H1 (cell line): ENCODE data around the gene TSHB. TPM values are rescaled to one million over a fixed set of nuclear protein-coding genes. Genes with fewer than 3 reads are reported as not detected.

Experiments used
- CTCF ChIA-PET: fragments of 300-600 bp; sonication (Branson Sonifier 250); formaldehyde crosslinking; loops from one replicate; lab custom pipeline; 2021; ENCODE audit not compliant: partially characterized antibody; lab: Charles Lee
- POLR2A ChIA-PET: fragments of 300-600 bp; sonication (Branson Sonifier 250); formaldehyde crosslinking; loops from one replicate; lab custom pipeline; 2021; ENCODE audit warnings: inconsistent platforms; ENCODE audit not compliant: partially characterized antibody; lab: Charles Lee
- DNase-seq, 2 experiments: peaks; one replicate each; pipeline versions ENCODE4 v3.0.0 to v3.0.0-alpha.2; 2010 to 2022; ENCODE audit warnings: low spot score in 2 of 2, low read depth in 1 of 2, mixed read lengths in 1 of 2
- FAIRE-seq: peaks from 2 replicates; lab custom pipeline; 2011; peaks lifted over from hg19 to GRCh38; lab: Jason Lieb, UNC
- H2AFZ ChIP-seq: 2 replicates; pipeline ENCODE4 v1.8.1; 2012; ENCODE audit warnings: low read length, inconsistent platforms
- H2AK5ac ChIP-seq: 2 replicates; pipeline ENCODE4 v1.6.1; 2013; ENCODE audit warnings: low read depth, low read length
- H2BK120ac ChIP-seq: replicated peaks from 2 replicates; pipeline ENCODE3; 2013; ENCODE audit warnings: low read depth, low read length, inconsistent platforms
- H2BK12ac ChIP-seq: 2 replicates; pipeline ENCODE4 v1.6.1; 2013; ENCODE audit warnings: low read depth, low read length
- H2BK15ac ChIP-seq: 2 replicates; pipeline ENCODE4 v1.6.1; 2013; ENCODE audit warnings: low read length
- H2BK20ac ChIP-seq: 2 replicates; pipeline ENCODE4 v1.6.1; 2013; ENCODE audit warnings: low read length
- H2BK5ac ChIP-seq: 2 replicates; pipeline ENCODE4 v1.6.1; 2013; ENCODE audit warnings: low read depth, low read length
- H3K14ac ChIP-seq: 2 replicates; pipeline ENCODE4 v1.6.1; 2013; ENCODE audit warnings: inconsistent platforms; ENCODE audit not compliant: insufficient read length
- H3K18ac ChIP-seq: 2 replicates; pipeline ENCODE4 v1.6.1; 2013; ENCODE audit warnings: low read length; ENCODE audit errors: extremely low read depth
- H3K23ac ChIP-seq: 2 replicates; pipeline ENCODE4 v1.6.1; 2013; ENCODE audit warnings: inconsistent platforms; ENCODE audit not compliant: insufficient read length
- H3K23me2 ChIP-seq: 2 replicates; pipeline ENCODE4 v1.6.1; 2013; ENCODE audit warnings: low read depth, low read length
- H3K27ac ChIP-seq: 2 replicates; pipeline ENCODE4 v1.6.1; 2011; ENCODE audit warnings: low read depth, low read length, inconsistent platforms
- H3K27me3 ChIP-seq, 4 experiments: replicated peaks in 1 of 4; 1 replicate in 1 of 4; 2 replicates in 3 of 4; pipeline versions ENCODE4 v1.6.1 to v1.8.1; 2011 to 2013; ENCODE audit warnings: low read length in 3 of 4, mild to moderate bottlenecking in 3 of 4, inconsistent platforms in 2 of 4, mixed read lengths in 2 of 4, moderate library complexity in 1 of 4; ENCODE audit not compliant: control insufficient read depth in 3 of 4, insufficient read depth in 3 of 4; ENCODE audit errors: extremely low read depth in 1 of 4
- H3K36me3 ChIP-seq, 4 experiments: 2 replicates each; pipeline versions ENCODE4 v1.6.1 to v1.8.1; 2011 to 2013; ENCODE audit warnings: mild to moderate bottlenecking in 4 of 4, low read length in 3 of 4, moderate library complexity in 2 of 4, control low read depth in 1 of 4, inconsistent platforms in 1 of 4; ENCODE audit not compliant: insufficient read depth in 4 of 4, control insufficient read depth in 2 of 4
- H3K4ac ChIP-seq: replicated peaks from 2 replicates; pipeline ENCODE3; 2013; ENCODE audit warnings: low read length, low read depth, mixed read lengths, inconsistent platforms; ENCODE audit not compliant: insufficient read length
- H3K4me1 ChIP-seq, 4 experiments: replicated peaks in 1 of 4; 1 replicate in 1 of 4; 2 replicates in 3 of 4; pipeline versions ENCODE4 v1.6.1 to v1.8.1; 2011 to 2013; ENCODE audit warnings: low read length in 3 of 4, inconsistent platforms in 2 of 4, mixed read lengths in 1 of 4; ENCODE audit not compliant: insufficient read depth in 4 of 4, control insufficient read depth in 3 of 4
- H3K4me2 ChIP-seq, 2 experiments: 2 replicates each; pipeline versions ENCODE4 v1.6.1 to v1.8.1; 2011 to 2013; ENCODE audit warnings: low read depth in 2 of 2, low read length in 2 of 2, control low read depth in 1 of 2, inconsistent platforms in 1 of 2, mild to moderate bottlenecking in 1 of 2; ENCODE audit not compliant: insufficient read depth in 1 of 2
- H3K4me3 ChIP-seq, 4 experiments: fragments of 200-600, 300-600 bp in 1 of 4; sonication (generic), shearing (Covaris generic), sonication (Bioruptor Twin) in 1 of 4; 2 replicates each; pipeline versions ENCODE4 v1.5.1 to v1.8.1; 2011 to 2016; ENCODE audit warnings: low read length in 4 of 4, low read depth in 3 of 4, control low read depth in 2 of 4, inconsistent platforms in 2 of 4, mild to moderate bottlenecking in 2 of 4, mixed read lengths in 1 of 4, moderate library complexity in 1 of 4; ENCODE audit not compliant: insufficient read depth in 2 of 4; ENCODE audit errors: extremely low read depth in 1 of 4
- H3K56ac ChIP-seq: replicated peaks from 2 replicates; pipeline ENCODE3; 2013; ENCODE audit warnings: low read depth, mild to moderate bottlenecking, mixed read lengths, low read length, inconsistent platforms; ENCODE audit not compliant: insufficient read length
- H3K79me1 ChIP-seq: 2 replicates; pipeline ENCODE4 v1.6.1; 2013; ENCODE audit warnings: low read depth, low read length, control low read depth
- H3K79me2 ChIP-seq, 2 experiments: 2 replicates each; pipeline versions ENCODE4 v1.6.1 to v1.8.1; 2012 to 2013; ENCODE audit warnings: low read length in 2 of 2, mild to moderate bottlenecking in 2 of 2, inconsistent platforms in 1 of 2; ENCODE audit not compliant: insufficient read depth in 2 of 2, control insufficient read depth in 1 of 2
- H3K9ac ChIP-seq, 4 experiments: replicated peaks in 1 of 4; 1 replicate in 1 of 4; 2 replicates in 3 of 4; pipeline versions ENCODE4 v1.6.1 to v1.8.1; 2011 to 2013; ENCODE audit warnings: low read depth in 3 of 4, low read length in 3 of 4, control low read depth in 2 of 4, mild to moderate bottlenecking in 2 of 4, moderate library complexity in 2 of 4, inconsistent platforms in 1 of 4; ENCODE audit errors: extremely low read depth in 1 of 4
- H3K9me3 ChIP-seq, 2 experiments: 2 replicates each; pipeline versions ENCODE4 v1.6.1 to v1.8.1; 2012 to 2013; ENCODE audit warnings: mild to moderate bottlenecking in 2 of 2, moderate library complexity in 2 of 2, control low read depth in 1 of 2, inconsistent platforms in 1 of 2, low read depth in 1 of 2, low read length in 1 of 2, mixed read lengths in 1 of 2; ENCODE audit not compliant: insufficient read depth in 2 of 2
- H4K20me1 ChIP-seq, 2 experiments: replicated peaks in 1 of 2; 2 replicates each; pipeline versions ENCODE3 to v1.8.1; 2011 to 2013; ENCODE audit warnings: inconsistent platforms in 2 of 2, low read length in 2 of 2, mild to moderate bottlenecking in 1 of 2; ENCODE audit not compliant: insufficient read depth in 2 of 2, control insufficient read depth in 1 of 2
- H4K5ac ChIP-seq: 2 replicates; pipeline ENCODE4 v1.6.1; 2013; ENCODE audit warnings: low read length, low read depth, mixed read lengths, inconsistent platforms; ENCODE audit not compliant: insufficient read length
- H4K8ac ChIP-seq: 2 replicates; pipeline ENCODE4 v1.8.0; 2013; ENCODE audit warnings: mild to moderate bottlenecking, moderate library complexity, low read length, inconsistent platforms; ENCODE audit not compliant: insufficient read depth; ENCODE audit errors: extremely low read depth
- H4K91ac ChIP-seq: replicated peaks from 2 replicates; pipeline ENCODE3; 2013; ENCODE audit warnings: low read length, mixed read lengths, inconsistent platforms; ENCODE audit not compliant: insufficient read length
- BRCA1 ChIP-seq: IDR thresholded peaks from 2 replicates; pipeline ENCODE4 v1.6.1; 2012; ENCODE audit warnings: low read depth, low read length, improper control_type of control experiment
- EGR1 ChIP-seq: IDR thresholded peaks from 2 replicates; pipeline ENCODE4 v1.6.1; 2011; ENCODE audit warnings: low read depth, low read length, borderline replicate concordance
- GTF2F1 ChIP-seq: IDR thresholded peaks from 2 replicates; pipeline ENCODE4 v1.6.1; 2012; ENCODE audit warnings: low read depth, low read length, improper control_type of control experiment, borderline replicate concordance
- SP1 ChIP-seq: IDR thresholded peaks from 2 replicates; pipeline ENCODE4 v1.6.1; 2011; ENCODE audit warnings: low read depth, low read length
- SP2 ChIP-seq: IDR thresholded peaks from 2 replicates; pipeline ENCODE4 v1.6.1; 2012; ENCODE audit warnings: mild to moderate bottlenecking, low read length, inconsistent platforms
- SP4 ChIP-seq: IDR thresholded peaks from 2 replicates; pipeline ENCODE4 v1.6.1; 2012; ENCODE audit warnings: low read length, inconsistent platforms
- SRF ChIP-seq: IDR thresholded peaks from 2 replicates; pipeline ENCODE4 v1.6.1; 2011; ENCODE audit warnings: mild to moderate bottlenecking, low read depth, low read length, moderate library complexity
- WGBS, 2 experiments: shearing (Covaris generic) in 1 of 2; methylation state at CpG; one replicate each; pipeline versions ENCODE4 v1.1.6 to v1.1.7; 2013 to 2015; ENCODE audit warnings: low lambda C conversion rate in 2 of 2, mixed read lengths in 2 of 2, inconsistent platforms in 1 of 2, low coverage in 1 of 2, missing lambda C conversion rate in 1 of 2; ENCODE audit not compliant: insufficient replicate concordance in 2 of 2, insufficient coverage in 1 of 2, insufficient read length in 1 of 2; ENCODE audit errors: extremely low coverage in 1 of 2, missing lambda C conversion rate in 1 of 2; 5-methylcytosine and 5-hydroxymethylcytosine counted together
- polyA plus RNA-seq, 7 experiments: library from polyadenylated mRNA; depleted of rRNA in 3 of 7; stranded (reverse) in 5 of 7; unstranded in 2 of 7; fragments of >200 nt in 5 of 7; fragments of 200-250 nt in 2 of 7; gene quantifications; 1 replicate in 5 of 7; 2 replicates in 1 of 7; 4 replicates in 1 of 7; pipeline versions ENCODE4 v1.2.1 to v1.2.3, GENCODE V29; 2011 to 2013; ENCODE audit warnings: missing spikeins in 2 of 7, mixed read lengths in 2 of 7
- total RNA-seq: library from RNA; stranded (reverse); fragmentation: NEBNext Ultra II Directional; extraction: Animal tissue kit (Norgen Biotek cat#: 25700); gene quantifications from 2 replicates; pipeline ENCODE4 v1.2.1, GENCODE V29; 2021
- TF ChIP-seq, protein P1 (sequence below): IDR thresholded peaks from 2 replicates; pipeline ENCODE4 v1.6.1; 2012; ENCODE audit warnings: low read length, inconsistent platforms
- TF ChIP-seq, protein P2 (sequence below), 3 experiments: IDR thresholded peaks; 1 replicate in 2 of 3; 2 replicates in 1 of 3; pipeline versions ENCODE4 v1.5.1 to v1.6.1; 2011; ENCODE audit warnings: low read length in 3 of 3, mild to moderate bottlenecking in 3 of 3, inconsistent platforms in 2 of 3, low read depth in 1 of 3, moderate library complexity in 1 of 3; ENCODE audit not compliant: insufficient read depth in 1 of 3; ENCODE audit errors: control extremely low read depth in 1 of 3

TSHB gene
- total and polyA plus RNA-seq, 2 of the 8 experiments (the other 6 are each of a cell fraction or from before 2014, with no cell fraction given): not detected

DNA sequence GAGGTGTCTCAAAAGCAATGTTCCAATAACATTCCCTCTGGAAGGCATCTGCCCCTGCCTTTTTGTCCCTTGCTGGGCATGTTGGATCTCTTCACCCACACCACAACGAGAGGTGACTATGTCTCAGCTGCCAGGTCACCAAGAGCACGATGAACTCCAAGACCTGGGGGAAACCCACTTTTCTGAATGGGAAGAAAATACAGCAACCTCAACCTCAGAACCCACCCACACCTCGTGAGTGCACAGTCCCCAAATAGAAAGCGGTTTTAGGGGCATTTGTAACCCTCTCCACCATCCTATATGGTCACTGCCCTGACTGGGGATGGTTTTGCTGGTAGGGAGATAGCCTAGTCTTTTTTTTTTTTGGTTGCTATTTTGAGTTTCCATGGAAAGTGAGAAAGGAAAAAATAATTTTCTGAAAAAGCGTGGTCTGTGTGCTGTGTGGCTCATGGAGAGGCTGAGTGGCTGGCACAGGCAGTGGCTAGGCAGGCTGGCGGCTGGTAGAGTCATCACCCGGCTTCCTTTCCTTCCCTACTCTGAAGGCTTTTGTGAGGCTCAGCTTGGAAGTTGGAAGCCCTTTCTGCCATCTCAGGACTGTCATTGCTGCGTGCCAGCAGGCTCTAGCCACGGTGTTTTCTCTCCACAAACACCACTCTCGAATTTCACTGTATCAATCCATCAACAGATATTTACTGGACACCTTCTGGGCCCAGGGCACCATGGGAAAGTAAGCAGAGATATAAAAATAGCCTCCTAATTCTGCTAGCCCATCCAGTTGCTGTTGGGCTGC is 43.9 kb downstream of the TSHB start:
- POLR2A ChIA-PET: no interaction called here
- Histone ChIP-seq H3K4ac (no peak overlapping the region), H3K27ac (no peak overlapping the region), H2BK5ac (no peak overlapping the region), H2AFZ (no peak overlapping the region), H2BK15ac (no peak overlapping the region), H3K18ac (no peak overlapping the region), H4K8ac (no peak overlapping the region), H3K4me3 (no peak overlapping the region), H3K23ac (no peak overlapping the region), H3K23me2 (no peaks in the 10 kb centered on the region), H3K4me1 (no peaks in the 10 kb centered on the region; a peak in 1 of 7 replicates), H2BK120ac (no peak overlapping the region), H3K27me3 (no peaks in the 10 kb centered on the region), H3K4me2 (no peak overlapping the region), H3K79me1 (no peaks in the 10 kb centered on the region), H4K5ac (no peak overlapping the region), H4K20me1 (no peaks in the 10 kb centered on the region), H3K79me2 (no peaks in the 10 kb centered on the region), H4K91ac (no peak overlapping the region), H3K56ac (no peak overlapping the region), H2AK5ac (no peak overlapping the region), H3K36me3 (no peaks in the 10 kb centered on the region), H2BK12ac (no peak overlapping the region), H2BK20ac (no peak overlapping the region), H3K14ac (no peak overlapping the region), H3K9ac (no peak overlapping the region), H3K9me3 (no peaks in the 10 kb centered on the region)
- FAIRE-seq (no peak), DNase-seq (no peak)
- WGBS, 2 experiments: 79% methylated on average over 10 of the region's 10 CpGs; no CpG with 5 or more reads in 1 of the 2 experiments
- CTCF ChIA-PET: interaction anchor here (0.6 to 2.1 kb wide), 4 partner anchors 20 to 523 kb away, joined by 3 to 11 read pairs (median 4); no protein-coding TSS in a partner anchor
- TF ChIP-seq GTF2F1 (no peak), SP2 (no peak), SP1 (no peak), SP4 (no peak), EGR1 (no peak), BRCA1 (no peak), SRF (no peak)
- TF ChIP-seq, protein P1, sequence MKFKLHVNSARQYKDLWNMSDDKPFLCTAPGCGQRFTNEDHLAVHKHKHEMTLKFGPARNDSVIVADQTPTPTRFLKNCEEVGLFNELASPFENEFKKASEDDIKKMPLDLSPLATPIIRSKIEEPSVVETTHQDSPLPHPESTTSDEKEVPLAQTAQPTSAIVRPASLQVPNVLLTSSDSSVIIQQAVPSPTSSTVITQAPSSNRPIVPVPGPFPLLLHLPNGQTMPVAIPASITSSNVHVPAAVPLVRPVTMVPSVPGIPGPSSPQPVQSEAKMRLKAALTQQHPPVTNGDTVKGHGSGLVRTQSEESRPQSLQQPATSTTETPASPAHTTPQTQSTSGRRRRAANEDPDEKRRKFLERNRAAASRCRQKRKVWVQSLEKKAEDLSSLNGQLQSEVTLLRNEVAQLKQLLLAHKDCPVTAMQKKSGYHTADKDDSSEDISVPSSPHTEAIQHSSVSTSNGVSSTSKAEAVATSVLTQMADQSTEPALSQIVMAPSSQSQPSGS: no peak
- TF ChIP-seq, protein P2, sequence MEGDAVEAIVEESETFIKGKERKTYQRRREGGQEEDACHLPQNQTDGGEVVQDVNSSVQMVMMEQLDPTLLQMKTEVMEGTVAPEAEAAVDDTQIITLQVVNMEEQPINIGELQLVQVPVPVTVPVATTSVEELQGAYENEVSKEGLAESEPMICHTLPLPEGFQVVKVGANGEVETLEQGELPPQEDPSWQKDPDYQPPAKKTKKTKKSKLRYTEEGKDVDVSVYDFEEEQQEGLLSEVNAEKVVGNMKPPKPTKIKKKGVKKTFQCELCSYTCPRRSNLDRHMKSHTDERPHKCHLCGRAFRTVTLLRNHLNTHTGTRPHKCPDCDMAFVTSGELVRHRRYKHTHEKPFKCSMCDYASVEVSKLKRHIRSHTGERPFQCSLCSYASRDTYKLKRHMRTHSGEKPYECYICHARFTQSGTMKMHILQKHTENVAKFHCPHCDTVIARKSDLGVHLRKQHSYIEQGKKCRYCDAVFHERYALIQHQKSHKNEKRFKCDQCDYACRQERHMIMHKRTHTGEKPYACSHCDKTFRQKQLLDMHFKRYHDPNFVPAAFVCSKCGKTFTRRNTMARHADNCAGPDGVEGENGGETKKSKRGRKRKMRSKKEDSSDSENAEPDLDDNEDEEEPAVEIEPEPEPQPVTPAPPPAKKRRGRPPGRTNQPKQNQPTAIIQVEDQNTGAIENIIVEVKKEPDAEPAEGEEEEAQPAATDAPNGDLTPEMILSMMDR (IDR thresholded peaks at IDR 0.05; ENCODE audit: control extremely low read depth in 1 of 3, insufficient read depth in 1 of 3, low read depth in 1 of 3, low read length in 3 of 3): no peak
